Tracheal epithelial cell (primary cell): ENCODE results near the gene GPR143. TPM values are rescaled to one million over a fixed set of nuclear protein-coding genes. Genes with fewer than 3 reads are reported as not detected.

Experiments
- total RNA-seq: library from RNA; depleted of rRNA; stranded (reverse); fragments of >200 nt; gene quantifications from 2 replicates; pipeline ENCODE4 v1.2.1, GENCODE V29; 2014

Gene GPR143
- 0.43 and 9.9 TPM in 2 replicates for total RNA-seq

GRCh38 chrX:9765737-9766097 lies at the start of gene GPR143:
TSS of gene GPR143 (minus strand) at chrX:9765847. CDS start at chrX:9765817, 30 bp downstream.

GRCh38 chrX:9785944-9786797 lies 20.5 kb upstream of the GPR143 start, which contains the start of gene SHROOM2:
TSS of gene SHROOM2 (plus strand) at chrX:9786429. CDS start at chrX:9786546, 117 bp downstream.

Other genes starting within 250 kb of the GPR143 start
- gene SHROOM2, start 20.6 kb upstream of the GPR143 start, total RNA-seq = 4.6 and 6.0 TPM in 2 replicates
- gene CLDN34, start 201.5 kb upstream of the GPR143 start, total RNA-seq = 0.21 and 0.48 TPM in 2 replicates